DMS 273 treated with DMSO at 0.1 percent for 48 hours (cell line): ENCODE results near the gene AIF1L.

ENCODE experiments used
- DNase-seq: peaks from one replicate; lab custom pipeline; 2025; lab: John Stamatoyannopoulos, UW

Gene AIF1L

DNA sequence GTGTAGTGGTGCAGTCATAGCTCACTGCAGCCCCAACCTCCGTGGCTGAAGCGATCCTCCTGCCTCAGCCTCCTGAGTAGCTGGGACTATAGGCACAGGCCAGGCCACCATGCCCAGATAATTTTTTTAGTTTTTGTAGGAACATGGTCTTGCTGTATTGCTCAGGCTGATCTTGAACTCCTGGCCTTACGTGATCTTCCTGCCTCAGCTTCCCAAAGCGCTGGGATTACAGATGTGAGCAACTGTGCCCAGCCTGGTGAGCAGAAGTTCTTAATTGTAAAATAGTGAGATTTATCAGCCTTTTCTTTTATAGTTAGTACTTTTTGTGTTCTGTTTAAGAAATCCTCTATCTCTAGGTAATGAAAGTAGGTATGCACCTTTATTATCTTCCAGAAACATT is 71.6 kb downstream of the AIF1L start:
- no peak for DNase-seq

GRCh38 chr9:131169563-131170240 is 73.4 kb downstream of the AIF1L start:
- DNase-seq = no peak
